GM19328 (cell line): ENCODE data around the gene ELOVL3.
"Not testable (repeated sequence)": the region's sequence is repeated elsewhere in the genome, so short reads cannot be mapped to it uniquely, and the experiment has no call there.

Source experiments
- ATAC-seq: cut with Tn5 transposase; IDR thresholded peaks from one replicate; pipeline ENCODE4 v1.9.1; 2021; ENCODE audit warnings: mild to moderate bottlenecking, moderate library complexity; ENCODE audit not compliant: unreplicated experiment

ELOVL3 gene

DNA sequence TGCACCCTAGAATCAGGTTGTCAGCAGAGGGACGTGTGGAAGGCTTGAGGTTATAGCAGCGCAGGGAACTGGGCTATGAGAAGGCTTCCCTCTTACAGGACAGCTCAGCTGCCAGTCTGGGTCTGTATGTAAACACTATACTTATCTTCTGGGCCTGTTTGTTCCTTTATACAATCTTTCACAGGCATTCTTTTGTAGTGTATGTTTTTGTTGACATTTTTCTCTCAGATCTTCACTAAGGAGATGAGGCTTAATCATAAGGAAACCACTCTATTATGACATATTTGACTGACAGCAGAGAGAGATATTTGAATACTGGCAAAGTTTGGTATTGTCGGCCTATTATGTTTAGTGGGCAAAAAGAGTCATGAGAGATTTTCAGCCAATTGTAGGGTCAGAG is 20.2 kb downstream of the ELOVL3 start:
- no peak for ATAC-seq

DNA sequence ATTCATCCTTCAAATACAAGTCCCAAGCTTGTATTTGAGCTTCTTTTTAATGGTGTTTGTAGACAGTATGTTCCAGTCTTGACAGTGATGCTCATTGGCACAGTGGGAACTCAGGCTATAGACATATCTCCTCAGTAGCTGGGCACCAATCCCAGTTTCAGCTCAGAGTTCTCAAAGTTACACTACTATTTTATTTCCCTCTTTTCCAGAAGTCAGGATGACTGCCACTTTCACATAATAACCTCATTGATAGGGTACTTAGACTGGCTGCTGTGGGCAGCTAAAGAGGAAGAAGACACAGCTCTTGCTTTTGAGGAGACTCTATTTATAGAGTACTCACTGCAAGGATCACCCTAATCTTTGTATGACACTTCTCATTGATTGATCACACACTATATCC is 21.6 kb downstream of the ELOVL3 start:
- no peak for ATAC-seq

DNA sequence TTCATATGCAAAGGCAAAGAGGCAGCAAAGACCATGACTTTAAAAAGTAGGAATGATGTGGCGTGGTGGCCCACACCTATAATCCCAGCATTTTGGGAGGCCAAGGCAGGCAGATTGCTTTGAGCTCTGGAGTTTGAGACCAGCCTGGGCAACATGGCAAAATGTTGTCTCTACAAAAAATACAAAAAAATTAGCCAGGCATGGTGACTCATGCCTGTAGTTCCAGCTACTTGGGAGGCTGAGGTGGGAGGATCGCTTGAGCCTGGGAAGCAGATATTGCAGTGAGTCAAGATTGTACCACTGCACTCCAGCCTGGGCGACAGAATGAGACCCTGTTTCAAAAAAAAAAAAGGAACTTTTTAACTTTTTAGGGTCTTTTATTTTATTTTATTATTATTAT is 26.4 kb downstream of the ELOVL3 start:
- not testable (repeated sequence) for ATAC-seq

DNA sequence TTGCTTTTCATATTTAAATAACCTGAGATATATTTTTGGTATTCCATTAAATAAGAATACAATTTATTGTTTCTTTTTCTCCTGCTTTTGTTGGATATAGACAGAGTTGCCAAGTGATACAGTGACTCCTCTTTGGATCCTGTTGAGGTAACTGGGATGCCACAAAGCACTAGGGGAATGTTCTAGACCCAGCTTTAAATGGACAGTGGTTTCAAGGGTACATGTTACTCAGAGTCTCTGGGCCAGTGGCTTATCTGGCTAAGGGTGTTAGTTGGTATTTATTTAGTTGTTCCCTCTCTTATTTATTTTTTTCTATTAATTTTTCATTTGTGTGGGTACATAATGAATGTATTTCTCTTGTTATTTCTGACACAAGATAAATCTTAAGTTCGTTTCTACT is 28.3 kb downstream of the ELOVL3 start:
- ATAC-seq: no peak

DNA sequence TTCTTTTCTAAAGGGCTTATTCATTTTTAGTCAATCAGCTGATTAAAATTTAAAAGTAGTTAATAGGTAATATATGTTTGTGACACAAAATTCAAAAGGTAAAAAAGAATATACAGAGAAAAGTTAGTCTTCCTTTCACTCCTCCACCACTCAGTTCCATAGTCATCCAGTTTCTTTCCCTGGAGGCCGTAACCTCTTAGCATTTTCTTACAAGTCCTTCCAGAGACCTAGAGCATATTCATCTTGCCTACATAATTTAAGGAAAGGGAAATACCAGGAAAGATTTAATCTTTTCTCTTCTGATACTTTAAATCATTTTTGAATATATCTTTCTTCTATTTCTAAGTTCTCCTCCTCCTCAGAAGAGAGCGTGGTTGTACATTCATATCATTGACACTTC is 29.3 kb downstream of the ELOVL3 start:
- ATAC-seq: no peak

DNA sequence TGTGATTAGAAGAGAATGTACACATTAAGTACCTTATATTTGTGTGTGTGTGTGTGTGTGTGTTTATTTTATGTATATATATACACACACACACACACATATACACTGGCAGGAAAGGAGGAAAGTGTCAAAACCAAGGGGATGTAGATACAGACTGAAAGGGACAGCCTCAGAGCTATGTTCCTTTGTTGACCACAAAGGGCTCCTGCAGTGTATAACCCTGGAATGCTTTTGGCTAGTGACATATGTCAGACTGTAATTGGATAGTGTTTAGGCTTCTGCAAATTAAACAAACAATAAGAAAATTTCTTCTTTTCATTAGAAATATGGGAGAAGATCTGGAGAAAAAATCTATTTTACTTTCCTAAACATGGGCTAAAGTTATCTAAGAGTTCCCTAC is 35.1 kb downstream of the ELOVL3 start:
- ATAC-seq: no peak

DNA sequence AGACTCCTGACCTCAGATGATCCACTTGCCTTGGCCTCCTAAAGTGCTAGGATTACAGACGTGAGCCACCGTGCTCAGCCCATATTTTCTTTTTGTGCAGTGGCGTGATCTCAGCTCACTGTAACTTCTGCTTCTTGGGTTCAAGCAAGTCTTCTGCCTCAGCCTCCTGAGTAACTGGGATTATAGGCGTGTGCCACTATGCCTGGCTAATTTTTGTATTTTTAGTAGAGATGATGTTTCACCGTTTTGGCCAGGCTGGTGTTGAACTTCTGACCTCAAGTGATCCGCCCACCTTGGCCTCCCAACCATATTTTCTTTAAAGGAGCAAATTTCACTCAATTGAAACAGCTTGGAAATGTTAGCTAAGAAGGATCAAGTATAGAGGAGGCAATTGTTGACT is 35.7 kb downstream of the ELOVL3 start:
- ATAC-seq: no peak

DNA sequence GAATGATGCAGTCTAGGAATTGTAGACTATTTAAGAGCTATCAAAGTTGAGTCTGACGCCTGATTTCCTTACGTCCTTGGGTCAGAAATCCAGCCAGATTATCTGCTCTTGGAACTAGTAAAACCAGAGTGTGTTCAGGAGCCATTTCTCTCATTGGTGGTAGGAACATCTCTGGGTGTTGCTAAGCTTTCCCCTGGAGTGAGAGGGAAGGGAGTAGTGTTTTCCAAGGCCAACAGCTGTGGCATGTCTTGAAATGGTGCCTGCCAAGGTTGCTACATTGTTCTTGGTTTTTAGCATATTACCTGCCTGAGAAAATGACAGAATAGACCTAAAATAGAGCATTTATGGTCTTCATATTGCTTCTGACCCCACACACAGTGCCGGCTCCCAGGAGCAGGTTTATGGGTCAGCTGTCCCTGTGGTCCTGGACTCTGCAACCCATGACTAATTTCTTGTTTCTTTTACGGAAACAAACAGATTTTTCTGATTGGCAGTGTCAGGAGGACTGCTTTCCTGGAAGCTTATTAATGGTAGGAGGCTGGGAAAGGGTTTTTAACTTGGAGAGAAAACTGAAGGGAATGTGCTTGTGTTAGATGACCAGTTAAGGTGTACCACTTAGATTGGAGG is 36.8 kb downstream of the ELOVL3 start:
- ATAC-seq: no peak

DNA sequence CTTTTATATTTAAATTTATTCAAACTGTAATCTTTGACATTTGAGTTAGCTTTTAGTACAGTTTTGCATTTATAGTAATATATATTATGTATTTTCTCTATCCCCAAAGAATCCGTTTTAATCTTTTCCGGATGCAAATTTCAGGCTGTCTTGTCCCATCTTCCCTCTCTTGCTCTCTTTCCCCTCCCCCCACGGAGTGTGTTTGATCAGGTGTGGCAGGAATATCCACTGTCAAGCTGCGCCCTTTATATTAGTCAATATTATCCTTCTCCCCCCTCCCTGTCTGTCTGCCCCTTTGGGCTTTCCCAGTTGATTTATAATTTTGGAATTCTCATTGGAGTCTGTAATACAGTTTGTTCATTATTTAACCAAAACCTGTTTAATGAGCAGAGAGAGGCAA is 38.3 kb downstream of the ELOVL3 start:
- ATAC-seq: no peak

DNA sequence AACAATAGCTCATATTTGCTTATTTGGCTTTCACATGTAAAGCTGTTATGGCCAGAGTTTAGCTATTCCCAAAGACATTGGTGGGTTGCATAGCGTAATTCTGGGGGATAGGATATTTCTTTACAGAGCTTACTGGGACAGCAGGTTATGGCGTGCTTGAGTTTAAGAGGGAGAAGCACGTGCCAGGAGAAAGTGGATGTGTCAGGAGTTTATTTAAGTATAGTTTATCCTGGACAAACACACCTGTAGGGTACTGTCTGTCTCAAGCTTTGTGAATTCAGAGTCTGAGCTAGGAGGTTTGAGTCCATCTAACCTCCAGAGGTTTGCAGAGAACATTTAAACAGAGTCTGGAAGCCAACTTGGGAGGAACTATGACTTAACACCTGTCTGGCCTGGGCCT is 40.6 kb downstream of the ELOVL3 start:
- ATAC-seq: no peak

DNA sequence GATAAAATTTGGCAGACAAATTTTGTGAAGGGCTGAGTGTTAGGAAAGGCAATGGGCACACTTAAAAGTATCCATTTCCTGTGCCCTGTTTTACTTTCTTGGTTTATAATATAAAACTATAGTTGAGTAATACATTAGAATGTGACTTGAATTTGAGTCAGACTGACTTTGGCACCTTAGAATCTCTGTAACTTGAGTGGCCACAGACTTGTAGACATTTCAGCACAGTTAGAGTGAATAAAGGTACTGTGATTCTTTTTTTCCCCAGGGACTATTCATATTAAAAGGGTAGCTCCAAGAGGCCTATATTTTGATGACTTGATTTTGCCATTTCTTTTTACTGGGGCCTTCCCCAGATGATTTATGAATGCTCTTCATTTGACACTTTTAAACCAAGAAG is 41.6 kb downstream of the ELOVL3 start:
- no peak for ATAC-seq

DNA sequence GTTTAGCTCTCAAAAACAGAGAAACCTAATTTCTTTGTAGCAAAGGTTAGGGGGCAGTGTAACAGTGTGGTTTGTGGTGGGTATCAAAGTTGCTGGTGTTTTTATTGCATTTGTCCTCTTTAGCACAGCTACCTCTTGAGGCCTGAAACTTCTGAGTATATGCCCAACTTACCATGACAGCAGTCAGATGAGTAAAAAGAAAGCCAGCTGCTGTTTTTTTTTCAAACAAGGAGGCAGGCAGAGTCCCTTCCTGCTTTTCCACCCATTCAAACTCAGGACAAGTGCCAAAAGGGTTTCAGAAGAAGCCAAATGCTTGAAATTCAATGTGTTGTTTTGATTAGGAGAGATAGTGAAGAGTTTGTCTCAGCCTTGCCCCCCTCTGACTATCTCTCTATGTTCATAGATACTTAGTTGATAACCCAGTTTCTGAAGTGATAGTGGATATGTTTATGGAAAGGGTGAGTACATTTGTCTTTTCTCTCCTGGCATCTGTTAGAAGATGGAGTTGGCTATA is 42.3 kb downstream of the ELOVL3 start:
- no peak for ATAC-seq

DNA sequence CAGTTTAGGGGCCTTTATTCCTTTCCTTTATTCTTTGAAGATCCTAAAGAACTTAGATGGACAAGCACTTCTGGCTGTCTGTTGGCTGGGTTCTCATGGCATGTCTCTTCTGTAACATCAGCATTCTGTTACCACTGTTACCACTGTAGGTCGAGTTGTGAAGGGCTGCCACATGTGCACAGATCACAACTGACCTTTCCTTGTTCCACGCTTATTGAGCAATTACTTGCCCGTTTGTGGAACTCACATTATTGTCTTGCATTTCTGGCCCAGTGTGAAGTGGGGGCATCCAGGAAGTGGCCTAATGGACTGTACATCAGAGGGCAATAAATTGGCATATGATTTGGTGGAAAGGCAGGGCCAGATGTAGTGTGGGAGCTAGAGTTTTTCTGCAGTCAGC is 42.9 kb downstream of the ELOVL3 start:
- ATAC-seq: no peak

DNA sequence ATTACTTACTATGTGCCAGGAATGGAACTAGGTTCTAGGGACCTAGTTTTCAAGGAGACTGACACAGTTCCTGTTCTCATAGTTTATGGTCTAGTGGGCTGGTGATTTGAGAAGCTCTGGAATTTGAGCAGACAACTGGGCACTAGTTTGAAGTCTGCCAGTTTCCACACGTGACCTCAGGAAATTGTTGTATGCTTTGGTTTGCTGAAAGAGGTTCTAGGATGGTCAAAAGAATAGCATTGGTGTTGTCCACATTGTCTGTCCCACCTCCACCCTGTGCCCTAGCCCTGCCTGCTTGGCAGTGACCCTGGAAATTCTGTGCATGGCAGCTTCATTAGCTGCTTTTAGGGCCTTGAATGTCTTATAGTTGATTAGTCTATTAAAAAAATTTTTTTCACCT is 48.0 kb downstream of the ELOVL3 start:
- ATAC-seq: no peak

DNA sequence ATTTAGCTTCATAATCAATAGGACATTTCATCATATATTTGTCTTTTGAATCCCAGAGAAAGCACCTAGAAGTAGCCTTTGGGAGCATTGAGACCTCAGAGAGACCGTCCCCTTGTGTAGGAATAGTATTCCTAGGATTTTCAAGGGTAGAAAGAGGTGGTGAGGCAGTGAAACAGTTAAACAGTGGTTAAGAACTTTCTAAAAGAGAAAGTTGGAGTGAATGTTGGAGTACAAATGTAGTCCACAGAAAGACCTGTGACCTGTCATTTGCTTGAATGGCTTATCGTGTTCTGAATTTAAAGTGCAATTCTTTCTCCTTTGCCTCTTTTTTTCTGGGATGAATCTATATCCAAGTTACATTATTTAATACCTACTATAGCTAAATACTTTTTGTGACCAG is 49.2 kb downstream of the ELOVL3 start:
- ATAC-seq: no peak

DNA sequence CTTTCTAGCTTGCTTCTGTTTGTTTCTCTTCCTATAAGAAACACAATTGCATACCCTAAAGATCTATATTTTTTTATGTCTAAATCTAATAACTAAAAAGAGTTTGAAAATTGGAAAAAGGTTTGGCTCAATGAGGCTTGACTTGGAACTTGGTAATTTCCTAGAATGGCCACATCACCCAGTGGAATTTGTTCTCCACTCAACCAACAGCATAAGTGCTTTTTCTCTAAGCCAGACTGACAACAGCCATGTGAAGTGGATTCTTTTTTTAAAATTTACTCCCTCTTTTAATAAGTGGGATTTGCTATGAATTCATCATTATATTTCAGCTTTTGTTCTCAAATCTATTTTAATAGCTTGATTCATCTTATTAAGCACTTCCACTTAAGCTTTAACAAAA is 53.0 kb downstream of the ELOVL3 start:
- ATAC-seq: no peak
